ENCODE results near the gene WNT9A. TPM values are rescaled to one million over a fixed set of nuclear protein-coding genes. Genes with fewer than 3 reads are reported as not detected.

WNT9A gene
- total RNA-seq, 2 experiments from 2014 or later: not detected

GRCh38 chr1:227906550-227907071, 41.1 kb downstream of the WNT9A start:
- no peak overlapping the region for H3K4me2 ChIP-seq (ENCODE audit: low read length)
- no peaks in the 10 kb centered on the region; the same call in 1 of the 2 replicates for H4K20me1 ChIP-seq (ENCODE audit: insufficient read depth, low read length)
- H3K36me3 ChIP-seq (ENCODE audit: insufficient read depth, low read length): no peaks in the 10 kb centered on the region
- H2AFZ ChIP-seq (ENCODE audit: low read length): no peak overlapping the region
- intact Hi-C loops (cut with micrococcal nuclease; ENCODE audit: unreplicated experiment): no loop called here
- BruUV-seq (replicated peaks): no TSS peak
- no peaks in the 10 kb centered on the region for H3K79me2 ChIP-seq (ENCODE audit: insufficient read depth, low read depth, low read length)
- TF ChIP-seq CTCF (conservative IDR thresholded peaks at IDR 0.05; ENCODE audit: low read length): no peak
- no peak for TF ChIP-seq EZH2phosphoT487 (IDR thresholded peaks at IDR 0.05; ENCODE audit: borderline replicate concordance, low read depth, low read length)
- ChIA-PET POLR2A (no interaction called here), CTCF (ENCODE audit: unreplicated experiment) (no interaction called here)
- no peak for DNase-seq (ENCODE audit: low spot score)
- H3K4me3 ChIP-seq (ENCODE audit: low read depth, low read length, poor library complexity, severe bottlenecking): no peak overlapping the region
- no peaks in the 10 kb centered on the region for H3K4me1 ChIP-seq (ENCODE audit: insufficient read depth, low read length, poor library complexity, severe bottlenecking)
- H3K9me2 ChIP-seq (ENCODE audit: insufficient read depth, low read length): no peaks in the 10 kb centered on the region
- no peak overlapping the region for H3K27ac ChIP-seq (ENCODE audit: low read depth, low read length, poor library complexity, severe bottlenecking)
- H3K9me3 ChIP-seq (ENCODE audit: low read length): no peaks in the 10 kb centered on the region

- H3K4me3 ChIP-seq (ENCODE audit: low read depth, low read length, poor library complexity, severe bottlenecking): no peak overlapping the region
- no peak overlapping the region for H2AFZ ChIP-seq (ENCODE audit: low read length)
- H3K79me2 ChIP-seq (ENCODE audit: insufficient read depth, low read depth, low read length): no peaks in the 10 kb centered on the region
- CTCF ChIA-PET (ENCODE audit: unreplicated experiment): no interaction called here
- POLR2A ChIA-PET: no interaction called here
- H3K9me2 ChIP-seq (ENCODE audit: insufficient read depth, low read length): no peaks in the 10 kb centered on the region
- H4K20me1 ChIP-seq (ENCODE audit: insufficient read depth, low read length): no peaks in the 10 kb centered on the region; the same call in 1 of the 2 replicates
- no peak for DNase-seq (ENCODE audit: low spot score)
- H3K9me3 ChIP-seq (ENCODE audit: low read length): no peaks in the 10 kb centered on the region
- no peaks in the 10 kb centered on the region for H3K36me3 ChIP-seq (ENCODE audit: insufficient read depth, low read length)
- BruUV-seq (replicated peaks): no TSS peak
- no peak overlapping the region for H3K27ac ChIP-seq (ENCODE audit: low read depth, low read length, poor library complexity, severe bottlenecking)
- H3K4me2 ChIP-seq (ENCODE audit: low read length): no peak overlapping the region
- TF ChIP-seq EZH2phosphoT487 (IDR thresholded peaks at IDR 0.05; ENCODE audit: borderline replicate concordance, low read depth, low read length) (no peak), CTCF (conservative IDR thresholded peaks at IDR 0.05; ENCODE audit: low read length) (no peak)
- no peaks in the 10 kb centered on the region for H3K4me1 ChIP-seq (ENCODE audit: insufficient read depth, low read length, poor library complexity, severe bottlenecking)
- intact Hi-C loops (cut with micrococcal nuclease; ENCODE audit: unreplicated experiment): no loop called here
Observed at GRCh38 chr1:227905573-227906487, 41.9 kb downstream of the WNT9A start.
